ENCODE measurements around the gene VN1R2.
"Not testable (repeated sequence)": the region's sequence is repeated elsewhere in the genome, so short reads cannot be mapped to it uniquely, and the experiment has no call there.

The VN1R2 gene

DNA sequence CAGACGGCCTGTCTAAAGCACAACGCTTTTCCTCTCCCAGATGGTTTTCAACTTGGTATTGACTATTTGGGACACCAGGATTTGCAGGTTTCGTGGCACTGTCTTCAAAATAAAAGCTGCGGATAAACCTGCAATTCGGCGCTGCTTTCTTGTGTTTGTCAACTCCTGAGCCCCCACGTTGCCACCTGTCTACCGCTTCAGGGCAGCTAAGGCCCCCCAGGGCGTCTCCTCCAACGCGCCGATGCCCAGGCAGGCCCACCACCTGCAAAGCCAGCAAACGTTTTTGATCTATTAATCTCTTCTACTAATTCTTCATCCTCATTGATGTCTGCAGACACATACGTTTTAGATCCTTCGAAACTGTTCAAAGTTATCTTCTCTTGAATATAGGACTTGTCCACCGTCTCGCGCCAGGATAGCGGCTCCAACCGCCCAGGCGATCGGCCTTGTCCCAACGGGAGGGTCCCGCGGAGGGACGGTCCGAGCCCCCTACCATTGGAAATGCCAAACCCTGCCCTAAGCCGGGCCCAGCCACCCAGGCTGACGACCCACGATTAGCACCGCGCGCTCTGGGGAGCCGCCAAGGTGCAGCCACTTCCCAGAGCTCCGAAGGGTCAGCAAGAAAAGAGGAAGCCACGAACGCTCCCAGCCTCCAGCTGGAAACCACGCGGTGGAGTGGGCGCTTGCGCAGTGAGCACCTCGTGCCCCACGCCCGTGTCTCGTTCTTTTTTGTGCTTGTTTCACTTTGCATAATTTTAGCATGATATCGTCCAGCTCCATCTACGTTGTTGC lies 32.9 kb downstream of the VN1R2 start:
- no peaks in the 10 kb centered on the region for H3K4me1 Mint-ChIP-seq (ENCODE audit: low read depth)
- no peak overlapping the region for H3K4me3 Mint-ChIP-seq
- H3K27ac Mint-ChIP-seq = no peak overlapping the region
- peaks cover 48% of the 10 kb centered on the region for H3K9me3 Mint-ChIP-seq
- H3K36me3 Mint-ChIP-seq (ENCODE audit: low read depth) = peaks cover 5% of the 10 kb centered on the region
- no peaks in the 10 kb centered on the region for H3K27me3 Mint-ChIP-seq
- DNase-seq = no peak

DNA sequence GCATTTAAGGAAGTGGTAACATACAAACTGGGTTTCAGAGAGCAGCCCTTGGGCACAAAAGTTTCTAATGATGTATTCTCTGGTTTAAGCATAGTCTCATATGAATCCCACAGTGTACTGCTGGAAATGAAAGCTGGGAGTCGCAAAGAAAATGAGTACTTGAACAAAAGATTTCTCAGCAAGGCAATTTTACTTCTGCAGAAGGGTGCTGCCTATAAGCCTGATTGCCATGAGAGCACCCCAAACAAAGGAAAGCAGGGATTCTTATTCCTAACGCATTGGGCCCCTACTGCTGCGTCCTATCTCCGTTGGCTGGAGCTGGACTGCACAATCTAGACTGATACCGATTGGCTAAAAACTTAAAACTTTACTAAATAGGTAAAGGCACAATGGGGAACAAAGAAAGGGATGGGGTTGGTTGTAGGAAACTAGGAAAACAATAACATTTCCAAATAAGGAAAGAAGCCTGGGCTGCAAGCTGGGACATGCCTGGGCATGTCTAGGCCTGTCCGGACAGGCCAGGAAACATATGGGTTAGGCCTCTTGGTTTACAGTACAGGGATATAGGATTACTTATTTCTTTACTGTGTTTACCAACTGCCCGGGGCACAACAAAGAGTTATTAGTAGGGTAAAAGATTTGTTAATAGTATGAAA lies 36.8 kb downstream of the VN1R2 start:
- Mint-ChIP-seq H3K9me3 (peaks cover 49% of the 10 kb centered on the region), H3K4me1 (ENCODE audit: low read depth) (no peaks in the 10 kb centered on the region)

DNA sequence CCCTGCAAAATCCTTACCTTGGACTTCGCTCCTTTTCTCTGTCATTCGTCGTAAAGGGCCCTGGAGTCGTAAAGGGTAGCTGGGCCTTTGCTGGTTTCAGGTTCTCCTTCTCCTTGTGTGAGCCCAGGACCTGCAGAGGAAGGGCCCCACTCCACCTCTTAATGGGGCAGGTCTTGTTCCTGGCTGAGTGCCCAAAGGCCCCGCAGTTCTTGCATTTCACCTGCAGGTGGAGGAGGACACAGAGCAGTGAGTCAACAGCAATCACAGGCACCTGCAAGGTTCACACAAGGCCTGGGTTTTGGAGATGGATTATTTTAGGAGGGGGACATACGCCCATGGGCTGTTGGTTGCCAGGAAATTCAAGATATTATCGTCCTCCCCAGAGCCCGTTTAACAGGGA lies 43.2 kb downstream of the VN1R2 start:
- peaks cover 13% of the 10 kb centered on the region for H3K9me3 Mint-ChIP-seq
- not testable (repeated sequence) for DNase-seq; H3K36me3 Mint-ChIP-seq (ENCODE audit: low read depth); H3K4me1 Mint-ChIP-seq (ENCODE audit: low read depth); H3K4me3 Mint-ChIP-seq; H3K27ac Mint-ChIP-seq
- peaks cover 15% of the 10 kb centered on the region for H3K27me3 Mint-ChIP-seq

More for the DNA sequence above, 36.8 kb downstream of the VN1R2 start:
- Mint-ChIP-seq H3K4me3 (no peak overlapping the region), H3K27ac (no peak overlapping the region), H3K27me3 (no peaks in the 10 kb centered on the region), H3K36me3 (ENCODE audit: low read depth) (peaks cover 5% of the 10 kb centered on the region)
- DNase-seq = no peak

DNA sequence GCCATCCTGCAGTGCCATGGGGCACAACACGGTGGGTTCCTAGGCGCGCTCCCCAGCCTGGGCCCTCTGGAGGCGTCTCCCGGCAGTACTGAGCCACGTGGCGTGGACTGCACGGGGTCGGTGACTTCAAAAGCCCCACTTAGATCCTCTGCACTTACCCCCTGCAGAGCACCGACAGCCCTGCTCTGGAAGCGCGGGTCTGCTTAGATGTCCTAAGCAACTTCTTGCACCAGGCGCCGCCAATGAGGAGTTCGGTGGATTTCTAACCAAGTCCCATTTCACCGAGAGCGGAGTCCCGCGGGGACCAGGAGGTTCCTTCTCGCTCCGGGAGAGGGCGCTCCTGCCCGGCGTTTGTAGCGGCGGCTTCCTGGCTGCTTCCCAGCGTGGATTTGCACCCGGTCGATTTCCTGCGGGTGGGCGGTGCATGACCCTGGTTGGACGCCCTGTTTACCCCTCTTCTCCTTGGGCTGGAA lies 50.3 kb downstream of the VN1R2 start:
- H3K9me3 Mint-ChIP-seq = peaks cover 37% of the 10 kb centered on the region
- peaks cover 61% of the 10 kb centered on the region for H3K27me3 Mint-ChIP-seq
- peak; percentile 31 for DNase-seq
- H3K4me3 Mint-ChIP-seq = no peak overlapping the region
- peaks cover 1% of the 10 kb centered on the region for H3K4me1 Mint-ChIP-seq (ENCODE audit: low read depth)
- H3K27ac Mint-ChIP-seq = no peak overlapping the region
- H3K36me3 Mint-ChIP-seq (ENCODE audit: low read depth) = peaks cover 5% of the 10 kb centered on the region
